ENCODE data around the gene EPC1.

The EPC1 gene

DNA sequence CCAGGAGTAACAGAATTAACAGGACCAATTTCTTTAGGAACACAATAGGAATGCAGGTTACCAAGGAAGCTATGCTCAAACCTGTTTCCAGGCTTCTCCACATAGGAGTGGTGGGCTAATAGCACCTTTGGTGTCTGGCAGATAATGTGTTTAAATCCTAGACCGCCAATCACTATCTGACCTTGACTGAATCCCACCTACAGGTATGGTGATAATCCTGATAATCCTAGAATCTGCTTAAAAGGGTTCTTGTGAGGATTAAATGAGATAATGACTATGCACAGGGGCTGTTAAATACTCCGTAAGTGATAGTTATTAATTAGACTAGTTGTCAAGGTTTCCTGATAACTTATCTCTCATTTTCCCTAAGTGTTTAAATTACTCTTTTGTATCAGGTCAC is 81.2 kb downstream of the EPC1 start:
- DNase-seq: no peak
- no peak overlapping the region for H3K4me3 ChIP-seq (ENCODE audit: low read length)
- H4K20me1 ChIP-seq (ENCODE audit: insufficient read depth, low read length): no peaks in the 10 kb centered on the region
- no peak overlapping the region for H2AFZ ChIP-seq (ENCODE audit: low read length)
- no peaks in the 10 kb centered on the region for H3K9me2 ChIP-seq (replicated peaks; ENCODE audit: insufficient read depth, low read length)
- H3K4me2 ChIP-seq (ENCODE audit: low read depth, low read length): no peak overlapping the region
- H3K4me1 ChIP-seq (ENCODE audit: low read length): no peaks in the 10 kb centered on the region
- TF ChIP-seq EZH2 (optimal IDR thresholded peaks at IDR 0.05; ENCODE audit: low read depth, low read length) (no peak), EZH2phosphoT487 (IDR thresholded peaks at IDR 0.05; ENCODE audit: low read length) (no peak), CTCF (IDR thresholded peaks at IDR 0.05; ENCODE audit: low read length) (no peak)
- no peaks in the 10 kb centered on the region for H3K79me2 ChIP-seq (ENCODE audit: low read length)
- no peaks in the 10 kb centered on the region for H3K27me3 ChIP-seq (replicated peaks; ENCODE audit: insufficient read depth, low read length)
- H3K9me3 ChIP-seq (replicated peaks; ENCODE audit: insufficient read depth, low read length): no peaks in the 10 kb centered on the region
- no peak overlapping the region for H3K9ac ChIP-seq (ENCODE audit: low read length)
- no peak overlapping the region for H3K27ac ChIP-seq (ENCODE audit: low read length)
- peaks cover 4% of the 10 kb centered on the region; the same call in 1 of the 2 replicates for H3K36me3 ChIP-seq (replicated peaks; ENCODE audit: insufficient read depth, low read length)
- 0 out of 2 replicates have a peak, but pooled peaks cover 3% of the 10 kb centered on the region for H3F3A ChIP-seq (ENCODE audit: insufficient read depth, low read length)

- Histone ChIP-seq H3K9ac (ENCODE audit: low read length) (no peak overlapping the region), H3K4me3 (ENCODE audit: low read length) (no peak overlapping the region), H3K4me2 (ENCODE audit: low read depth, low read length) (no peak overlapping the region), H3K27ac (ENCODE audit: low read length) (no peak overlapping the region), H3K9me3 (replicated peaks; ENCODE audit: insufficient read depth, low read length) (no peaks in the 10 kb centered on the region), H3K36me3 (replicated peaks; ENCODE audit: insufficient read depth, low read length) (no peaks in the 10 kb centered on the region), H2AFZ (ENCODE audit: low read length) (no peak overlapping the region), H4K20me1 (ENCODE audit: insufficient read depth, low read length) (no peaks in the 10 kb centered on the region), H3K27me3 (replicated peaks; ENCODE audit: insufficient read depth, low read length) (no peaks in the 10 kb centered on the region), H3K4me1 (ENCODE audit: low read length) (no peaks in the 10 kb centered on the region), H3K79me2 (ENCODE audit: low read length) (no peaks in the 10 kb centered on the region), H3K9me2 (replicated peaks; ENCODE audit: insufficient read depth, low read length) (no peaks in the 10 kb centered on the region), H3F3A (ENCODE audit: insufficient read depth, low read length) (0 out of 2 replicates have a peak, but pooled peaks cover 3% of the 10 kb centered on the region)
- DNase-seq: no peak
- TF ChIP-seq EZH2 (optimal IDR thresholded peaks at IDR 0.05; ENCODE audit: low read depth, low read length): no peak
- TF ChIP-seq EZH2phosphoT487 (IDR thresholded peaks at IDR 0.05; ENCODE audit: low read length): no peak
- TF ChIP-seq CTCF (IDR thresholded peaks at IDR 0.05; ENCODE audit: low read length): no peak
These were observed 83.7 kb downstream of the EPC1 start for GRCh38 chr10:32263300-32263699.

DNA sequence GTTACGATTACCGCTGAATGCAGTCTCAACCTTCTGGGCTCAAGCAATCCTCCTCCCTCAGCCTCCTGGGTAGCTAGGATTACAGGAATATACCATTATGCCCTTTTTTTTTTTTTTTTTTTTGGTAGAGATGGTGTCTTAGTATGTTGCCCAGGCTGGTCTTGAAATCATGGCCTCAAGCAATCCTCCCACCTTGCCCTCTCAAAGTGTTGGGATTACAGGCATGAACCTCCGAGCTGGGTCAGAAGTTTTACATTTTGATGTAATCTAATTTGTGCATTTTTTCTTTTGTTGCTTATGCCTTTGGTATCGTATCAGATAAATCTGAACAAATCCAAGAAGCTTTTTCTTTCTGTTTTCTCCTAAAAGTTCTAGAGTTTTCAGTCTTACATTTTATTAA is 87.4 kb downstream of the EPC1 start:
- H4K20me1 ChIP-seq (ENCODE audit: insufficient read depth, low read length): no peaks in the 10 kb centered on the region
- H3K9ac ChIP-seq (ENCODE audit: low read length): no peak overlapping the region
- H3K4me2 ChIP-seq (ENCODE audit: low read depth, low read length): no peak overlapping the region
- H3K4me3 ChIP-seq (ENCODE audit: low read length): no peak overlapping the region
- no peak overlapping the region for H2AFZ ChIP-seq (ENCODE audit: low read length)
- no peaks in the 10 kb centered on the region for H3K79me2 ChIP-seq (ENCODE audit: low read length)
- H3K9me2 ChIP-seq (replicated peaks; ENCODE audit: insufficient read depth, low read length): no peaks in the 10 kb centered on the region
- H3K27ac ChIP-seq (ENCODE audit: low read length): no peak overlapping the region
- H3K27me3 ChIP-seq (replicated peaks; ENCODE audit: insufficient read depth, low read length): no peaks in the 10 kb centered on the region
- TF ChIP-seq EZH2phosphoT487 (IDR thresholded peaks at IDR 0.05; ENCODE audit: low read length) (no peak), EZH2 (optimal IDR thresholded peaks at IDR 0.05; ENCODE audit: low read depth, low read length) (no peak), CTCF (IDR thresholded peaks at IDR 0.05; ENCODE audit: low read length) (no peak)
- H3K9me3 ChIP-seq (replicated peaks; ENCODE audit: insufficient read depth, low read length): no peaks in the 10 kb centered on the region
- no peaks in the 10 kb centered on the region for H3K36me3 ChIP-seq (replicated peaks; ENCODE audit: insufficient read depth, low read length)
- H3K4me1 ChIP-seq (ENCODE audit: low read length): no peaks in the 10 kb centered on the region
- H3F3A ChIP-seq (ENCODE audit: insufficient read depth, low read length): no peaks in the 10 kb centered on the region
- DNase-seq: no peak
